DOHH2 (cell line): Measurements from ENCODE around the gene CRIP3.

ENCODE experiments used
- H3F3A ChIP-seq: fragments of 200-600 bp; sonication (generic), shearing (Covaris generic); 2 replicates; pipeline ENCODE4 v1.6.0; 2016; ENCODE audit warnings: antibody characterized with exemption, mild to moderate bottlenecking; ENCODE audit not compliant: control insufficient read depth, insufficient read depth
- H3K27ac ChIP-seq: fragments of 200-600 bp; sonication (generic); 2 replicates; pipeline ENCODE4 v1.5.1; 2014; ENCODE audit warnings: low read depth, mild to moderate bottlenecking, low read length, moderate library complexity
- H3K27me3 ChIP-seq: fragments of 200-600 bp; sonication (generic); 2 replicates; pipeline ENCODE4 v1.6.1; 2014; ENCODE audit warnings: mild to moderate bottlenecking, low read length, mixed read lengths; ENCODE audit not compliant: control insufficient read depth
- H3K36me3 ChIP-seq: fragments of 200-600 bp; sonication (generic); 2 replicates; pipeline ENCODE4 v1.6.1; 2014; ENCODE audit warnings: mild to moderate bottlenecking, low read length, moderate library complexity, mixed read lengths; ENCODE audit not compliant: control insufficient read depth
- H3K4me1 ChIP-seq: fragments of 200-600 bp; sonication (generic); 2 replicates; pipeline ENCODE4 v1.6.1; 2014; ENCODE audit warnings: mild to moderate bottlenecking, low read length, mixed read lengths; ENCODE audit not compliant: control insufficient read depth
- H3K4me2 ChIP-seq: fragments of 200-600 bp; sonication (generic); 2 replicates; pipeline ENCODE4 v1.6.0; 2014; ENCODE audit warnings: mild to moderate bottlenecking, low read length, moderate library complexity
- H3K4me3 ChIP-seq: fragments of 200-600 bp; sonication (generic); 2 replicates; pipeline ENCODE4 v1.5.1; 2014; ENCODE audit warnings: mild to moderate bottlenecking, low read length, mixed read lengths
- H3K79me2 ChIP-seq: fragments of 200-600 bp; sonication (generic); 2 replicates; pipeline ENCODE4 v1.6.1; 2014; ENCODE audit warnings: mild to moderate bottlenecking, low read length, mixed read lengths; ENCODE audit not compliant: control insufficient read depth
- H3K9me2 ChIP-seq: fragments of 200-600 bp; sonication (generic); replicated peaks from 2 replicates; pipeline ENCODE4 v1.6.1; 2014; ENCODE audit warnings: mild to moderate bottlenecking, low read length, mixed read lengths; ENCODE audit not compliant: control insufficient read depth
- H3K9me3 ChIP-seq: fragments of 200-600 bp; sonication (generic); 2 replicates; pipeline ENCODE4 v1.6.1; 2014; ENCODE audit warnings: antibody characterized with exemption, low read length, mixed read lengths; ENCODE audit not compliant: control insufficient read depth, insufficient read depth
- H4K20me1 ChIP-seq: fragments of 200-600 bp; sonication (generic); 2 replicates; pipeline ENCODE4 v1.6.0; 2014; ENCODE audit warnings: low read depth, mild to moderate bottlenecking, antibody characterized with exemption, low read length, moderate library complexity; ENCODE audit not compliant: control insufficient read depth, insufficient read depth
- CTCF ChIP-seq: fragments of 200-600 bp; sonication (generic); IDR thresholded peaks from one replicate; pipeline ENCODE4 v1.5.1; 2014; ENCODE audit warnings: antibody characterized with exemption, mild to moderate bottlenecking, low read depth, low read length; ENCODE audit not compliant: poor library complexity, severe bottlenecking
- EZH2phosphoT487 ChIP-seq: fragments of 200-600 bp; sonication (generic); IDR thresholded peaks from 2 replicates; pipeline ENCODE4 v1.6.1; 2017; ENCODE audit warnings: borderline replicate concordance, mild to moderate bottlenecking, antibody characterized with exemption, low read length, moderate library complexity, mixed read lengths

Gene CRIP3

GRCh38 chr6:43265564-43265963, 43.1 kb downstream of the CRIP3 start:
- Histone ChIP-seq H3K79me2 (no peaks in the 10 kb centered on the region), H3K27me3 (no peaks in the 10 kb centered on the region), H3K4me1 (peaks cover 45% of the 10 kb centered on the region), H3F3A (peaks cover 3% of the 10 kb centered on the region; the same call in 1 of the 2 replicates), H3K4me2 (no peak overlapping the region), H3K9me2 (no peaks in the 10 kb centered on the region), H3K36me3 (no peaks in the 10 kb centered on the region), H4K20me1 (no peaks in the 10 kb centered on the region), H3K4me3 (no peak overlapping the region), H3K27ac (no peak overlapping the region), H3K9me3 (no peaks in the 10 kb centered on the region)
- no peak for TF ChIP-seq CTCF
- TF ChIP-seq EZH2phosphoT487 = no peak

GRCh38 chr6:43264599-43265145, 44.0 kb downstream of the CRIP3 start:
- TF ChIP-seq EZH2phosphoT487 (no peak), CTCF (no peak)
- Histone ChIP-seq H3K79me2 (no peaks in the 10 kb centered on the region), H3K9me2 (no peaks in the 10 kb centered on the region), H4K20me1 (no peaks in the 10 kb centered on the region), H3K27ac (no peak overlapping the region), H3K27me3 (no peaks in the 10 kb centered on the region), H3K9me3 (no peaks in the 10 kb centered on the region), H3K4me1 (peaks cover 36% of the 10 kb centered on the region), H3F3A (no peaks in the 10 kb centered on the region), H3K4me2 (no peak overlapping the region), H3K36me3 (no peaks in the 10 kb centered on the region), H3K4me3 (no peak overlapping the region)

GRCh38 chr6:43263314-43264178, 45.1 kb downstream of the CRIP3 start:
- Histone ChIP-seq H3K9me2 (no peaks in the 10 kb centered on the region), H3K36me3 (no peaks in the 10 kb centered on the region), H3K4me3 (no peak overlapping the region), H3K79me2 (no peaks in the 10 kb centered on the region), H4K20me1 (no peaks in the 10 kb centered on the region), H3K27ac (no peak overlapping the region), H3K4me2 (0 out of 2 replicates have a peak overlapping the region, but pooled peaks have one; percentile 6), H3K9me3 (no peaks in the 10 kb centered on the region), H3K4me1 (peaks cover 25% of the 10 kb centered on the region), H3F3A (no peaks in the 10 kb centered on the region; the same call in 1 of the 2 replicates), H3K27me3 (no peaks in the 10 kb centered on the region)
- TF ChIP-seq EZH2phosphoT487 (no peak), CTCF (peak; percentile 97)
